KOPT-K1 (cell line): ENCODE measurements around the gene PBRM1.
"Not testable (repeated sequence)": the region's sequence is repeated elsewhere in the genome, so short reads cannot be mapped to it uniquely, and the experiment has no call there.

Experiments used
- H3K27ac ChIP-seq: fragments of 200-600 bp; sonication (generic); 2 replicates; pipeline ENCODE4 v1.5.1; 2016; ENCODE audit warnings: antibody characterized with exemption, mild to moderate bottlenecking, low read depth, low read length; ENCODE audit not compliant: poor library complexity, severe bottlenecking
- H3K36me3 ChIP-seq: fragments of 200-600 bp; sonication (generic); 2 replicates; pipeline ENCODE4 v1.5.1; 2017; ENCODE audit warnings: antibody characterized with exemption, mild to moderate bottlenecking, low read length, moderate library complexity; ENCODE audit not compliant: insufficient read depth
- H3K9me3 ChIP-seq: fragments of 200-600 bp; sonication (generic); 2 replicates; pipeline ENCODE4 v1.5.1; 2017; ENCODE audit warnings: antibody characterized with exemption, low read length, mild to moderate bottlenecking; ENCODE audit not compliant: insufficient read depth, poor library complexity, severe bottlenecking

The PBRM1 gene

DNA sequence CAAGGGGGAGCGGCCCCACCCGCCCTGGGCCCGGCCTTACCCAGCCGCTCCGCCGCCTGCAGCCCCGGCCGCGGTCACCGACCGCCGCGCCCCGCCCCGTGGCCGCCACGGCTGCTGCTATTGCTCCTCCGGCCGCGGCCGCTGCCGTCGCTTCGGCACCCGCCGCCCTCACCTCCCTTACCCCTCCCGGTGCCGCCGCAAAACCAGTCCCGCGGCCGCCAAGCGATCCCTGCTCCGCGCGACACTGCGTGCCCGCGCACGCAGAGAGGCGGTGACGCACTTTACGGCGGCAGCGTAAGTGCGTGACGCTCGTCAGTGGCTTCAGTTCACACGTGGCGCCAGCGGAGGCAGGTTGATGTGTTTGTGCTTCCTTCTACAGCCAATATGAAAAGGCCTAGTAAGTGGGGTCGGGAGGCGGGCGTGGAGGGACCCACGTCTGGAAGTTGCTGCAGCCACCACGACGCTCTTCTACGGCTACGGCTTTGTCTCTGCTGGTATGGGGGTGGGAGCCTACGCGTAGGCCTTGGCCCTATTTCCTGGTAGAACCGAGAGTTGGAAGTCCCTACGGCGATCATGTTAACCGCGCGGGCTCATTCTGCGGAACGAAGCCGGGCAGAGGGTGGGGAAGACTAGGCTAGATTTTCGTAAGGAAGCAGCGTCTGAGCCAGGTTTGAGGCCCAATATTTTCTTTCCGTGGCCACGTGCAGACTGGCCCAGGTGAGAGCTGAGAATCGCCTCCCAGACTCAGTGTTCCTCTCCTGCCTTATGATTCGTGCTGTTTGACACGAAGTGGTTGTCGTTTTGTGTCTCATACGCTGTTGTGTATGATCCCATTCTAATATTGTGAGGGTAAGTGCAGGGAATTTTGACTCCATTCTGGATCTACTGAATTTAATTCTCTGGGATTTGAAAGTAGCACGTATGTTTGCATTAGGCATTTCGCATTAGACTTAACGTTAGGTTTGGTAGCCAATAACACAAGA, at the start of gene PBRM1, which contains the start of gene GNL3:
PBRM1 (minus strand) TSS at position 205 of the 983 bp plus-strand sequence.
GNL3 (plus strand) TSS at position 324 of the 983 bp plus-strand sequence; CDS start at position 385, 61 bp downstream.
- no peaks in the 10 kb centered on the region for H3K9me3 ChIP-seq
- H3K27ac ChIP-seq, result peak within 1 kb of the TSS; percentile 82
- H3K36me3 ChIP-seq, result peaks cover 71% of the 10 kb centered on the region

GRCh38 chr3:52733256-52733891, 47.7 kb upstream of the PBRM1 start:
- H3K36me3 ChIP-seq, result peaks cover 69% of the 10 kb centered on the region
- peaks cover 22% of the 10 kb centered on the region for H3K9me3 ChIP-seq
- no peak overlapping the region for H3K27ac ChIP-seq

DNA sequence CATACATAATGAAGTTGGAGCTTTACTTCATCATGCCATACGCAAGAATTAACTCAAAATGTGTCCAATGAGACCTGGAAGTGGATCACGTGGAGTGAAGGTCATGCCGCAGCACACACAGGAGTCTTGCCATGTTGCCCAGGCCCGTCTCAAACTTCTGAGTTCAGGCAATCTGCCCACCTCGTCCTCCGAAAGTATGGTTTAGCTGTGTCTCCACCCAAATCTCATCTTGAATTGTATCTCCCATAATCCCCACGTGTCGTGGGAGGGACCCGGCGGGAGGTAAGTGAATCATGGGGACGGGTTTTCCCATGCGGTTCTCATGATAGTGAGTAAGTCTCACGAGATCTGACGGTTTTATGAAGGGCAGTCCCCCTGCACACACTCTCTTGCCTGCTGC, 45.9 kb upstream of the PBRM1 start:
- Histone ChIP-seq H3K27ac (no peak overlapping the region), H3K9me3 (peaks cover 32% of the 10 kb centered on the region), H3K36me3 (peaks cover 60% of the 10 kb centered on the region)

DNA sequence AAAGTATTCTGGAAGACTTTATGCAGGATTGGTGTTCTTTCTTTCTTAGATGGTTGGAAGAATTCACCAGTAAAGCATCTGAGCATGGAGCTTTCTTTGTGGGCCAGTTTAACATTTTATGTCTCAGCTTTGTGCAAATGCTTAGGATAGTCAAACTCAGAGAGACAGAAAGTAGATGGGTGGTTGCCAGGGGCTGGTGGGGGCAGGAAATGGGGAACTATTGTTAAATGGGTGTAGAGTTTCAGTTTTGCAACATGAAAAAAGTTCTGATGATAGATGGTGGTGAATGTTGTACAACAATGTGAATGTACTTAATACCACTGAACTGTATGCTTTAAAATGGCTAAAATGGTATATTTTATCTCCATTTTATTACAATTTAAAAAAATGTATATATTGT, 45.0 kb upstream of the PBRM1 start:
- H3K36me3 ChIP-seq, result peaks cover 58% of the 10 kb centered on the region
- H3K9me3 ChIP-seq, result peaks cover 32% of the 10 kb centered on the region
- no peak overlapping the region for H3K27ac ChIP-seq

- H3K27ac ChIP-seq, result not testable (repeated sequence)
- peaks cover 38% of the 10 kb centered on the region for H3K36me3 ChIP-seq
- peaks cover 32% of the 10 kb centered on the region for H3K9me3 ChIP-seq
Observed at GRCh38 chr3:52728753-52729152, 43.0 kb upstream of the PBRM1 start.

DNA sequence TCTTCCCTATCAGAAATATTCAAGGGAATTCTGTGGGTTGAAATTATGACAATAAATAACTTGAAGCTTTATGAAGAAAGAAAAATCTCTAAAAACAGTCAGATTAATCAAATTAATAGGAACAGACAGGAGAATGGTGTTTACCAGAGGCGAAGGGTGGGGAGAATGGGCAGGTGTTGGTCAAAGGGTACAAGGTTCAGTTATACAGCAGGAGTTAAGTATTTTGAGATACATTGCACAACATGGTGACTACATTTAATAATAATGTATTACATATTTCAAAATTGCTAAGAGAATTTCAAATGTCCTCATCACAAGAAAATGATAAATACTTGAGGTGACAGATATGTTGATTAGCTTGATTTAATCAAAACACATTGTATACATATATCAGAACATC, 38.8 kb upstream of the PBRM1 start:
- Histone ChIP-seq H3K27ac (no peak overlapping the region), H3K9me3 (peaks cover 25% of the 10 kb centered on the region), H3K36me3 (peaks cover 10% of the 10 kb centered on the region; the same call in 1 of the 2 replicates)

- peaks cover 25% of the 10 kb centered on the region for H3K9me3 ChIP-seq
- H3K27ac ChIP-seq, result no peak overlapping the region
- H3K36me3 ChIP-seq, result peaks cover 12% of the 10 kb centered on the region; the same call in 1 of the 2 replicates
Observed at GRCh38 chr3:52723935-52724334, 38.2 kb upstream of the PBRM1 start.

- Histone ChIP-seq H3K36me3 (0 out of 2 replicates have a peak, but pooled peaks cover 10% of the 10 kb centered on the region), H3K9me3 (peaks cover 14% of the 10 kb centered on the region), H3K27ac (no peak overlapping the region)
Observed at GRCh38 chr3:52722491-52722890, 36.8 kb upstream of the PBRM1 start.

DNA sequence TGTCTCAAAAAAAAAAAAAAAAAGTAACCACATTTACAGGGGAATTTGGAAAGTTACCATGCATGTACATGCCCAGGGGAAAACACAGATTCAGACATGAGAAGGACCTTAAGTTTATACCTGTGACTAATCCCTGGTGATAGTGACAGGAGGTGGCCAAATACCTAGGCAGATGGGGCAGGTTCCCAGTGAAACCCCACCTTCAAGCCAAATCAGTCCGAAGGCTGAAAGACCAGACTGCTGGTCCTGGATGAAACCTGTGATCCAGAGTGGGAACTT, 36.0 kb upstream of the PBRM1 start:
- H3K27ac ChIP-seq, result peak overlapping the region; percentile 48

DNA sequence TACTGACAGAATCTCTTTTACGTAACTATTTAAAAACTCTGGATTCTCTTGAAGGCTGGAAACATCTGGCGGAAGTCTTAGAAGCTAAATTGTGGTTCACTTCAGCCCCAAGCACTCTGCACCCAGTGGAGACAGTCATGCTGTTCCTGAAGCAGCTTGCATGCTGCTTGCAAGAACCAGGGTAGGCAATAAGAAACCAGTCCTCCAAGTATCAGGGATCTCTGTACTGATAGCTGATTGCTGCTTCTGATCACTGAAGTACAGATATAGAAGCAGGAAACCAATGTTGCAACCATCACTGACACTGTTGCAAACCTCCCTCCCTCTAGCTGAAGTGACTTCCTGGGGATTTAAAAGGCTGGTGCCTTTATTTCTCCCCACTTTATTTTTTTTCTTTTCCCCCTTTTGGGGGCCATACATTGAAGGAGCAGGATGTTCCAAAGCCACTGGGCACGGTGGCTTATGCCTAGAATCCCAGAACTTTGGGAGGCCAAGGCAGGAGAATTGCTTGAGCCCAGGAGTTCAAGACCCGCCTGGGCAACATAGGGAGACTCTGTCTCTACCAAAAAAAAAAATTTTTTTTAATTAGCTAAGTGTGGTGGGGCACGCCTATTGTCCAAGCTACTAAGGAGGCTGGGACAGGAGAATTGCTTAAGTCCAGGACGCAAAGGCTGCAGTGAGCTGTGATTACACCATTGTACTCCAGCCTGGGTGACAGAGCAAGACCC, 35.5 kb upstream of the PBRM1 start:
- H3K36me3 ChIP-seq, result 0 out of 2 replicates have a peak, but pooled peaks cover 10% of the 10 kb centered on the region
- H3K9me3 ChIP-seq, result peaks cover 13% of the 10 kb centered on the region
- peak overlapping the region; percentile 48 for H3K27ac ChIP-seq

More for the DNA sequence above, 36.0 kb upstream of the PBRM1 start:
- Histone ChIP-seq H3K9me3 (peaks cover 13% of the 10 kb centered on the region), H3K36me3 (0 out of 2 replicates have a peak, but pooled peaks cover 10% of the 10 kb centered on the region)

- Histone ChIP-seq H3K27ac (no peak overlapping the region), H3K9me3 (peaks cover 13% of the 10 kb centered on the region), H3K36me3 (peaks cover 10% of the 10 kb centered on the region; the same call in 1 of the 2 replicates)
Observed at GRCh38 chr3:52719618-52720017, 33.9 kb upstream of the PBRM1 start.

DNA sequence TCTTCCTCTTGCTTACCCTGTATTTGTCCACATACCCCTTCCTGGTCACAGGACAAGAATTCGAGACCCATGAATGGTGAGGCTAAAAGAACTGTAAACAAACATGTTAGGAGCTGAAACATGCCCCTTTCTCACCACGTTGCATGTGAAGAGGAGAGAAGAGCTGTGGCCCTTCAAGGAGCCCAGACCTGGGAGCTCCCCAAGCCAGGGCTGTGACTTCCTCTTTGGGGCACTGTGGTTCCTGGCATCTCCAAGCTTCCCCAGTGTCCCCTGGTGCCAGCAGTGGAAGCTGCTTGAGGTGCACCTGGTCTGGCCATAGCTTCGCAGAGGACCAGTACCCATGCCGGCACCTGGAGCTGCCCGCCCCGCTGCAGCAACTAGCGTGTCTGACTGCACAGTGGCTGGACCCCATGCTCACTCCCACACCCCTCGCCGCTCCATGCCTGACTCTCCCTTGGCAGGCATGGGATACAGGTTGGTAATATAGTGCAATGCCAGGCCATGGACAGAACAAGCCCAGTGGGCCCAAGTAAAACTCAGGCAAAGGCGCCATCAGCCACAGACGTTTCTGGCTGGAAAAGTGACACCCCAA, 30.1 kb upstream of the PBRM1 start:
- Histone ChIP-seq H3K27ac (no peak overlapping the region), H3K9me3 (peaks cover 13% of the 10 kb centered on the region), H3K36me3 (peaks cover 25% of the 10 kb centered on the region)

- Histone ChIP-seq H3K27ac (no peak overlapping the region), H3K9me3 (peaks cover 10% of the 10 kb centered on the region), H3K36me3 (peaks cover 36% of the 10 kb centered on the region)
Observed at GRCh38 chr3:52714335-52715302, 28.9 kb upstream of the PBRM1 start.
